Naive thymus-derived CD4-positive, alpha-beta T cell (primary cell): Measurements from ENCODE around the gene CCDC27. TPM values are rescaled to one million over a fixed set of nuclear protein-coding genes. Genes with fewer than 3 reads are reported as not detected.

Experiments used
- ATAC-seq: fragments of 150-1000 bp; cut with Tn5 transposase; 2 replicates; pipeline ENCODE4 v1.10.0; 2021; ENCODE audit warnings: mild to moderate bottlenecking, moderate library complexity
- CTCF ChIA-PET: fragments of 350-600 bp; sonication (Branson Sonifier 250); formaldehyde crosslinking; loops from one replicate; lab custom pipeline; 2021; ENCODE audit warnings: antibody characterized with exemption; lab: Charles Lee
- POLR2A ChIA-PET: fragments of 350-600 bp; sonication (Branson Sonifier 250); formaldehyde crosslinking; loops from one replicate; lab custom pipeline; 2021; ENCODE audit warnings: antibody characterized with exemption, inconsistent platforms; lab: Charles Lee
- DNase-seq, 9 donors: peaks; one replicate each; pipeline versions ENCODE4 v3.0.0 to v3.0.0-alpha.2; 2020 to 2022; ENCODE audit warnings: mixed read lengths in 1 of 9
- H3K27ac ChIP-seq: one replicate; pipeline ENCODE4 v1.7.0; 2013; ENCODE audit warnings: mild to moderate bottlenecking, low read depth, low read length, moderate library complexity
- H3K27me3 ChIP-seq, 2 donors: one replicate each; pipeline ENCODE4 v1.7.0; 2013; ENCODE audit warnings: low read length in 2 of 2, mild to moderate bottlenecking in 2 of 2, moderate library complexity in 2 of 2; ENCODE audit not compliant: control insufficient read depth in 2 of 2, insufficient read depth in 2 of 2
- H3K36me3 ChIP-seq, 3 experiments: 1 replicate in 2 of 3; 2 replicates in 1 of 3; pipeline ENCODE4 v1.7.0; 2013; ENCODE audit warnings: low read length in 3 of 3, mild to moderate bottlenecking in 3 of 3, moderate library complexity in 1 of 3; ENCODE audit not compliant: insufficient read depth in 3 of 3, control insufficient read depth in 2 of 3
- H3K4me1 ChIP-seq, 2 donors: one replicate each; pipeline ENCODE4 v1.7.0; 2013; ENCODE audit warnings: low read length in 2 of 2, mild to moderate bottlenecking in 2 of 2, moderate library complexity in 1 of 2; ENCODE audit not compliant: control insufficient read depth in 2 of 2, insufficient read depth in 2 of 2
- H3K4me3 ChIP-seq: 2 replicates; pipeline ENCODE4 v1.7.0; 2013; ENCODE audit warnings: mild to moderate bottlenecking, low read length
- H3K9me3 ChIP-seq, 3 experiments: 1 replicate in 2 of 3; 2 replicates in 1 of 3; pipeline ENCODE4 v1.7.0; 2013; ENCODE audit warnings: low read length in 3 of 3; ENCODE audit not compliant: control insufficient read depth in 2 of 3
- H3K27ac Mint-ChIP-seq, 9 donors: one replicate each; pipeline ENCODE4 v1.8.0; 2020 to 2022; ENCODE audit warnings: mixed read lengths in 9 of 9, mild to moderate bottlenecking in 8 of 9, moderate library complexity in 5 of 9, inconsistent platforms in 2 of 9
- H3K27me3 Mint-ChIP-seq, 5 donors: one replicate each; pipeline ENCODE4 v1.8.0; 2021 to 2022; ENCODE audit warnings: mixed read lengths in 5 of 5, mild to moderate bottlenecking in 1 of 5
- H3K36me3 Mint-ChIP-seq, 5 donors: one replicate each; pipeline ENCODE4 v1.8.0; 2020 to 2022; ENCODE audit warnings: mixed read lengths in 5 of 5, mild to moderate bottlenecking in 3 of 5, inconsistent platforms in 1 of 5
- H3K4me1 Mint-ChIP-seq, 7 donors: one replicate each; pipeline ENCODE4 v1.8.0; 2020 to 2022; ENCODE audit warnings: mixed read lengths in 7 of 7, mild to moderate bottlenecking in 3 of 7, inconsistent platforms in 1 of 7
- H3K4me3 Mint-ChIP-seq, 10 donors: one replicate each; pipeline ENCODE4 v1.8.0; 2020 to 2022; ENCODE audit warnings: mild to moderate bottlenecking in 10 of 10, mixed read lengths in 10 of 10, moderate library complexity in 6 of 10, inconsistent platforms in 2 of 10
- H3K9me3 Mint-ChIP-seq, 11 donors: one replicate each; pipeline ENCODE4 v1.8.0; 2020 to 2022; ENCODE audit warnings: mixed read lengths in 11 of 11, mild to moderate bottlenecking in 4 of 11, inconsistent platforms in 1 of 11, moderate library complexity in 1 of 11
- intact Hi-C, 2 donors: fragments of 100-400 bp; cut with micrococcal nuclease; formaldehyde crosslinking; loops; one replicate each; pipeline ENCODE4 v1.15.1; 2023
- polyA plus RNA-seq, 2 donors: library from polyadenylated mRNA; unstranded; fragments of 300-500 nt; fragmentation: Illumina TruSeq; gene quantifications; one replicate each; pipeline ENCODE4 v1.2.3, GENCODE V29; 2021
- total RNA-seq, 6 experiments: library from RNA in 5 of 6; stranded (reverse) in 5 of 6; gene quantifications; 1 replicate in 5 of 6; 2 replicates in 1 of 6; pipeline ENCODE4 v1.2.3 and lab custom pipeline; 2021 to 2026

The CCDC27 gene
- total and polyA plus RNA-seq, 7 experiments from 2014 or later: not detected

- DNase-seq (no peak), ATAC-seq (peak; percentile 14)
- Mint-ChIP-seq H3K4me3 (no peak overlapping the region), H3K27ac (no peak overlapping the region), H3K9me3 (peaks cover 0 to 2% (median 0%) of the 10 kb centered on the region in 11 donors), H3K36me3 (no peaks in the 10 kb centered on the region), H3K4me1 (peaks cover 0 to 4% (median 0%) of the 10 kb centered on the region in 7 donors), H3K27me3 (peaks cover 0 to 18% (median 0%) of the 10 kb centered on the region in 5 donors)
- POLR2A ChIA-PET: no interaction called here
- Histone ChIP-seq H3K4me3 (no peak overlapping the region), H3K9me3 (no peaks in the 10 kb centered on the region), H3K4me1 (no peaks in the 10 kb centered on the region), H3K27me3 (no peaks in the 10 kb centered on the region), H3K36me3 (no peaks in the 10 kb centered on the region), H3K27ac (no peak overlapping the region)
- intact Hi-C loops: no loop called here
- CTCF ChIA-PET: interaction anchor here (1.6 kb wide), 1 partner anchor 32 kb away, joined by 6 read pairs; no protein-coding TSS in a partner anchor
Observed at GRCh38 chr1:3727042-3727824, 25.0 kb upstream of the CCDC27 start.

- intact Hi-C loops: no loop called here
- no peak overlapping the region for H3K4me3 Mint-ChIP-seq
- no peak overlapping the region for H3K27ac Mint-ChIP-seq
- H3K27me3 Mint-ChIP-seq: peaks cover 0 to 18% (median 0%) of the 10 kb centered on the region in 5 donors
- H3K9me3 ChIP-seq: no peaks in the 10 kb centered on the region
- no peak overlapping the region for H3K27ac ChIP-seq
- no peaks in the 10 kb centered on the region for H3K36me3 Mint-ChIP-seq
- H3K36me3 ChIP-seq: no peaks in the 10 kb centered on the region
- no peak for DNase-seq
- no peaks in the 10 kb centered on the region for H3K27me3 ChIP-seq
- H3K4me1 ChIP-seq: no peaks in the 10 kb centered on the region
- H3K4me1 Mint-ChIP-seq: peaks cover 0 to 4% (median 0%) of the 10 kb centered on the region in 7 donors
- no peak overlapping the region for H3K4me3 ChIP-seq
- ChIA-PET POLR2A (no interaction called here), CTCF (interaction anchor here (1.6 kb wide), 1 partner anchor 33 kb away, joined by 6 read pairs; no protein-coding TSS in a partner anchor)
- H3K9me3 Mint-ChIP-seq: peaks cover 0 to 2% (median 0%) of the 10 kb centered on the region in 11 donors
- ATAC-seq: no peak
Observed at GRCh38 chr1:3727825-3728776, 24.1 kb upstream of the CCDC27 start.

GRCh38 chr1:3729594-3730542 is 22.4 kb upstream of the CCDC27 start:
- no peak overlapping the region for H3K4me3 Mint-ChIP-seq
- DNase-seq (no peak), ATAC-seq (no peak)
- no peak overlapping the region for H3K4me3 ChIP-seq
- H3K27me3 ChIP-seq: no peaks in the 10 kb centered on the region
- intact Hi-C loops: no loop called here
- POLR2A ChIA-PET: no interaction called here
- peaks cover 0 to 18% (median 0%) of the 10 kb centered on the region in 5 donors for H3K27me3 Mint-ChIP-seq
- no peak overlapping the region for H3K27ac Mint-ChIP-seq
- H3K36me3 ChIP-seq: no peaks in the 10 kb centered on the region
- H3K9me3 Mint-ChIP-seq: peaks cover 0 to 2% (median 0%) of the 10 kb centered on the region in 11 donors
- no peaks in the 10 kb centered on the region for H3K4me1 ChIP-seq
- no peaks in the 10 kb centered on the region for H3K36me3 Mint-ChIP-seq
- H3K4me1 Mint-ChIP-seq: no peaks in the 10 kb centered on the region
- no peak overlapping the region for H3K27ac ChIP-seq
- no peaks in the 10 kb centered on the region for H3K9me3 ChIP-seq
- CTCF ChIA-PET: interaction anchor here (0.5 kb wide), 1 partner anchor 905 kb away, joined by 4 read pairs; no protein-coding TSS in a partner anchor

GRCh38 chr1:3730543-3731247 is 21.6 kb upstream of the CCDC27 start:
- no peak for DNase-seq
- peaks cover 0 to 4% (median 0%) of the 10 kb centered on the region in 3 experiments for H3K36me3 ChIP-seq
- H3K4me3 Mint-ChIP-seq: no peak overlapping the region
- no peaks in the 10 kb centered on the region for H3K27me3 ChIP-seq
- H3K27me3 Mint-ChIP-seq: peaks cover 0 to 18% (median 0%) of the 10 kb centered on the region in 5 donors
- intact Hi-C loops: no loop called here
- H3K4me1 ChIP-seq: no peaks in the 10 kb centered on the region
- peaks cover 0 to under 1% (median 0%) of the 10 kb centered on the region in 5 donors for H3K36me3 Mint-ChIP-seq
- no peak overlapping the region for H3K27ac Mint-ChIP-seq
- ChIA-PET CTCF (no interaction called here), POLR2A (no interaction called here)
- peaks cover 0 to under 1% (median 0%) of the 10 kb centered on the region in 7 donors for H3K4me1 Mint-ChIP-seq
- no peak overlapping the region for H3K27ac ChIP-seq
- no peaks in the 10 kb centered on the region for H3K9me3 ChIP-seq
- H3K4me3 ChIP-seq: no peak overlapping the region
- H3K9me3 Mint-ChIP-seq: peaks cover 0 to 2% (median 0%) of the 10 kb centered on the region in 11 donors
- no peak for ATAC-seq

- CTCF ChIA-PET: no interaction called here
- H3K27me3 Mint-ChIP-seq: peaks cover 0 to 18% (median 0%) of the 10 kb centered on the region in 5 donors
- intact Hi-C loops: no loop called here
Observed at GRCh38 chr1:3731583-3732433, 20.4 kb upstream of the CCDC27 start.

More at GRCh38 chr1:3731583-3732433, 20.4 kb upstream of the CCDC27 start:
- Histone ChIP-seq H3K36me3 (peaks cover 0 to 14% (median 0%) of the 10 kb centered on the region in 3 experiments), H3K27me3 (no peaks in the 10 kb centered on the region), H3K4me3 (no peak overlapping the region), H3K4me1 (no peaks in the 10 kb centered on the region), H3K9me3 (no peaks in the 10 kb centered on the region), H3K27ac (no peak overlapping the region)
- DNase-seq: no peak
- no peak overlapping the region for H3K4me3 Mint-ChIP-seq
- POLR2A ChIA-PET: no interaction called here
- H3K27ac Mint-ChIP-seq: no peak overlapping the region
- peaks cover 0 to 5% (median 0%) of the 10 kb centered on the region in 5 donors for H3K36me3 Mint-ChIP-seq
- H3K9me3 Mint-ChIP-seq: peaks cover 0 to 2% (median 0%) of the 10 kb centered on the region in 11 donors
- ATAC-seq: no peak
- peaks cover 0 to 1% (median 0%) of the 10 kb centered on the region in 7 donors for H3K4me1 Mint-ChIP-seq
